ENCODE results near the gene CRISPLD2.

- TF ChIP-seq CREB1 (CRISPR knock-in tag; IDR thresholded peaks at IDR 0.05), result no peak
- TF ChIP-seq CTCF (IDR thresholded peaks at IDR 0.05), result no peak
- TF ChIP-seq, protein P1, sequence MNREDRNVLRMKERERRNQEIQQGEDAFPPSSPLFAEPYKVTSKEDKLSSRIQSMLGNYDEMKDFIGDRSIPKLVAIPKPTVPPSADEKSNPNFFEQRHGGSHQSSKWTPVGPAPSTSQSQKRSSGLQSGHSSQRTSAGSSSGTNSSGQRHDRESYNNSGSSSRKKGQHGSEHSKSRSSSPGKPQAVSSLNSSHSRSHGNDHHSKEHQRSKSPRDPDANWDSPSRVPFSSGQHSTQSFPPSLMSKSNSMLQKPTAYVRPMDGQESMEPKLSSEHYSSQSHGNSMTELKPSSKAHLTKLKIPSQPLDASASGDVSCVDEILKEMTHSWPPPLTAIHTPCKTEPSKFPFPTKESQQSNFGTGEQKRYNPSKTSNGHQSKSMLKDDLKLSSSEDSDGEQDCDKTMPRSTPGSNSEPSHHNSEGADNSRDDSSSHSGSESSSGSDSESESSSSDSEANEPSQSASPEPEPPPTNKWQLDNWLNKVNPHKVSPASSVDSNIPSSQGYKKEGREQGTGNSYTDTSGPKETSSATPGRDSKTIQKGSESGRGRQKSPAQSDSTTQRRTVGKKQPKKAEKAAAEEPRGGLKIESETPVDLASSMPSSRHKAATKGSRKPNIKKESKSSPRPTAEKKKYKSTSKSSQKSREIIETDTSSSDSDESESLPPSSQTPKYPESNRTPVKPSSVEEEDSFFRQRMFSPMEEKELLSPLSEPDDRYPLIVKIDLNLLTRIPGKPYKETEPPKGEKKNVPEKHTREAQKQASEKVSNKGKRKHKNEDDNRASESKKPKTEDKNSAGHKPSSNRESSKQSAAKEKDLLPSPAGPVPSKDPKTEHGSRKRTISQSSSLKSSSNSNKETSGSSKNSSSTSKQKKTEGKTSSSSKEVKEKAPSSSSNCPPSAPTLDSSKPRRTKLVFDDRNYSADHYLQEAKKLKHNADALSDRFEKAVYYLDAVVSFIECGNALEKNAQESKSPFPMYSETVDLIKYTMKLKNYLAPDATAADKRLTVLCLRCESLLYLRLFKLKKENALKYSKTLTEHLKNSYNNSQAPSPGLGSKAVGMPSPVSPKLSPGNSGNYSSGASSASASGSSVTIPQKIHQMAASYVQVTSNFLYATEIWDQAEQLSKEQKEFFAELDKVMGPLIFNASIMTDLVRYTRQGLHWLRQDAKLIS (CRISPR knock-in tag; IDR thresholded peaks at IDR 0.05; ENCODE audit: borderline replicate concordance), result no peak
- no peak for TF ChIP-seq FOXP1 (CRISPR knock-in tag; IDR thresholded peaks at IDR 0.05; ENCODE audit: borderline replicate concordance)
- TF ChIP-seq TEAD4 (CRISPR knock-in tag; IDR thresholded peaks at IDR 0.05), result no peak
- no peak for TF ChIP-seq OVOL2 (CRISPR knock-in tag; IDR thresholded peaks at IDR 0.05; ENCODE audit: borderline replicate concordance)
These were observed 66.8 kb downstream of the CRISPLD2 start for GRCh38 chr16:84886497-84887090.

Measured in WTC11 (cell line).